GM03348 (cell line): ENCODE data around the gene MAMDC2.
A peak's percentile ranks its signal among the peaks of the same experiment; 100 is the strongest.
"Not testable (repeated sequence)": the region's sequence is repeated elsewhere in the genome, so short reads cannot be mapped to it uniquely, and the experiment has no call there.

Experiments
- DNase-seq: peaks from one replicate; pipeline ENCODE4 v3.0.0; 2012; ENCODE audit warnings: low spot score

The MAMDC2 gene

GRCh38 chr9:70197216-70198044 lies 153.8 kb downstream of the MAMDC2 start:
- no peak for DNase-seq

GRCh38 chr9:70204743-70205142 lies 161.1 kb downstream of the MAMDC2 start:
- DNase-seq, result not testable (repeated sequence)

- no peak for DNase-seq
These were observed 161.8 kb downstream of the MAMDC2 start for GRCh38 chr9:70205366-70206020.

GRCh38 chr9:70217029-70217428 lies 173.4 kb downstream of the MAMDC2 start:
- no peak for DNase-seq

GRCh38 chr9:70218767-70219166 lies 175.1 kb downstream of the MAMDC2 start:
- peak; percentile 54 for DNase-seq

- DNase-seq, result no peak
These were observed 176.6 kb downstream of the MAMDC2 start for GRCh38 chr9:70220216-70220615.

- DNase-seq, result peak; percentile 12
These were observed 178.7 kb downstream of the MAMDC2 start for GRCh38 chr9:70222354-70222753.

- no peak for DNase-seq
These were observed 184.5 kb downstream of the MAMDC2 start for GRCh38 chr9:70228118-70228517.

- no peak for DNase-seq
These were observed 185.0 kb downstream of the MAMDC2 start for GRCh38 chr9:70228611-70229010.

GRCh38 chr9:70229026-70229425 lies 185.4 kb downstream of the MAMDC2 start:
- no peak for DNase-seq

GRCh38 chr9:70229579-70229978 lies 185.9 kb downstream of the MAMDC2 start:
- peak; percentile 35 for DNase-seq

GRCh38 chr9:70232476-70232875 lies 188.8 kb downstream of the MAMDC2 start:
- DNase-seq, result no peak

- DNase-seq, result not testable (repeated sequence)
These were observed 190.6 kb downstream of the MAMDC2 start for GRCh38 chr9:70234208-70234607.

GRCh38 chr9:70245952-70246351 lies 202.3 kb downstream of the MAMDC2 start:
- DNase-seq, result not testable (repeated sequence)

GRCh38 chr9:70250221-70250620 lies 206.6 kb downstream of the MAMDC2 start:
- no peak for DNase-seq

- peak; percentile 19 for DNase-seq
These were observed 211.8 kb downstream of the MAMDC2 start for GRCh38 chr9:70255486-70255885.

- peak; percentile 30 for DNase-seq
These were observed 212.5 kb downstream of the MAMDC2 start for GRCh38 chr9:70256123-70256551.

- DNase-seq, result no peak
These were observed 213.9 kb downstream of the MAMDC2 start for GRCh38 chr9:70257502-70257901.

GRCh38 chr9:70257991-70258691 lies 214.5 kb downstream of the MAMDC2 start:
- DNase-seq, result peak; percentile 51

GRCh38 chr9:70258692-70259511 lies 215.3 kb downstream of the MAMDC2 start, which contains the start of gene SMC5:
SMC5 (plus strand) TSS chr9:70258978; CDS start chr9:70259079, 101 bp downstream.
- peak; percentile 97 for DNase-seq

- no peak for DNase-seq
These were observed 215.8 kb downstream of the MAMDC2 start for GRCh38 chr9:70259512-70259802.

GRCh38 chr9:70260007-70260443 lies 216.4 kb downstream of the MAMDC2 start:
- DNase-seq, result no peak
